H1 (cell line): ENCODE measurements around the gene FMNL2. TPM values are rescaled to one million over a fixed set of nuclear protein-coding genes. Genes with fewer than 3 reads are reported as not detected.

ENCODE experiments used
- EZH2 ChIP-seq: fragments of 200-600 bp; sonication (generic); IDR thresholded peaks from 2 replicates; pipeline ENCODE4 v1.7.1; 2012; ENCODE audit warnings: low read depth, mild to moderate bottlenecking, moderate library complexity, low read length, inconsistent platforms; ENCODE audit not compliant: severe bottlenecking
- FOSL1 ChIP-seq: IDR thresholded peaks from 2 replicates; pipeline ENCODE4 v1.6.1; 2011; ENCODE audit warnings: mild to moderate bottlenecking, low read depth, low read length, moderate library complexity; ENCODE audit not compliant: insufficient read depth
- SIX5 ChIP-seq: IDR thresholded peaks from 2 replicates; pipeline ENCODE4 v1.6.1; 2011; ENCODE audit warnings: mild to moderate bottlenecking, low read depth, low read length
- TAF7 ChIP-seq: optimal IDR thresholded peaks from 2 replicates; pipeline ENCODE3; 2011; ENCODE audit warnings: low read depth, mild to moderate bottlenecking, inconsistent platforms, low read length, moderate library complexity, borderline replicate concordance
- polyA plus RNA-seq, 7 experiments: library from polyadenylated mRNA; depleted of rRNA in 3 of 7; stranded (reverse) in 5 of 7; unstranded in 2 of 7; fragments of >200 nt in 5 of 7; fragments of 200-250 nt in 2 of 7; gene quantifications; 1 replicate in 5 of 7; 2 replicates in 1 of 7; 4 replicates in 1 of 7; pipeline versions ENCODE4 v1.2.1 to v1.2.3, GENCODE V29; 2011 to 2013; ENCODE audit warnings: missing spikeins in 2 of 7, mixed read lengths in 2 of 7
- total RNA-seq: library from RNA; stranded (reverse); fragmentation: NEBNext Ultra II Directional; extraction: Animal tissue kit (Norgen Biotek cat#: 25700); gene quantifications from 2 replicates; pipeline ENCODE4 v1.2.1, GENCODE V29; 2021

FMNL2 gene
- total and polyA plus RNA-seq, 2 of the 8 experiments (the other 6 are each of a cell fraction or from before 2014, with no cell fraction given), result 15.5 to 45.1 TPM

GRCh38 chr2:152454960-152455359, 120.0 kb downstream of the FMNL2 start (continued):
- no peak for TF ChIP-seq TAF7
- no peak for TF ChIP-seq FOSL1
- TF ChIP-seq SIX5, result no peak
- TF ChIP-seq EZH2, result no peak
